HG02885 (cell line): Measurements from ENCODE around the gene SEMA3D.
A peak's percentile ranks its signal among the peaks of the same experiment; 100 is the strongest.

Source experiments
- ATAC-seq: cut with Tn5 transposase; IDR thresholded peaks from one replicate; pipeline ENCODE4 v1.9.1; 2021; ENCODE audit warnings: mild to moderate bottlenecking; ENCODE audit not compliant: unreplicated experiment, poor library complexity

Gene SEMA3D

DNA sequence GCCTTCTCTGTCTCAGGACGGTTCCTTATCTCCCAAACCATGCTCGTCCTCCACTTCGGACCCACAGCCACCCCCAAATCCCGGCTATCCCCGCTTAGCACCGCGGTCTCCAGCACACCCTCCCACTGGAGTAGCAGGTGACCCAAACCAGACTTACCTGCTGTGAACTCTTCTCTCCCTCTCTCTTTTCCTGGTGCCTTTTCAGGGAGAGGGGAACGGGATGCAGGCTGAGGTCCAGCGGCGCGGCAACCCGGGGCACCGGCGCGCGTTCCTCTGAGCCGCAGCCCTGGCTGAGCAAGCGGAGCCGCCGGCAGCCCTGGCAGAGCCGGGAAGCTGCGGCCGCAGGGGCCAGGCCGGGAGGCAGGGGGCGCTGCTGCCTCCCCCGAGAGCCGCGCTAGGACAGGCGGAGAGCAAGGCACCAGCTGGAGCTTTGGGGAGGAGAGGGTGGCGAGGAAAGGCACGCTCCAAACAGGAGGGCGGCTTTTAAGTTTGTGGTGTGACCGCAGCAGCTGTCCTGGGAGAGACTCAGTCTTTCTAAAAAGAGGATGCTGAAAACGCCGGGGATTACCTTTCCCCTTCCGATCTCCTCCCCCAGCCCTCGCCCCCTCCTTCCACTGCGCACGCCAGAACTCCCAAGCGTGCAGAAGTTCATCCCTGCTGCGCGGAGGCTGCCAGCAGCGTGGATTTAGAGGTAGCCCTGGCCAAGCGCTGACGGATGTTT, at the start of gene SEMA3D:
SEMA3D (minus strand) TSS at position 536 of the 721 bp plus-strand sequence. CDS start 65,165 bp downstream, outside the sequence.
- ATAC-seq, result peak; percentile 88

- ATAC-seq, result no peak
Measured at GRCh38 chr7:85234730-85235129, 47.9 kb upstream of the SEMA3D start.

DNA sequence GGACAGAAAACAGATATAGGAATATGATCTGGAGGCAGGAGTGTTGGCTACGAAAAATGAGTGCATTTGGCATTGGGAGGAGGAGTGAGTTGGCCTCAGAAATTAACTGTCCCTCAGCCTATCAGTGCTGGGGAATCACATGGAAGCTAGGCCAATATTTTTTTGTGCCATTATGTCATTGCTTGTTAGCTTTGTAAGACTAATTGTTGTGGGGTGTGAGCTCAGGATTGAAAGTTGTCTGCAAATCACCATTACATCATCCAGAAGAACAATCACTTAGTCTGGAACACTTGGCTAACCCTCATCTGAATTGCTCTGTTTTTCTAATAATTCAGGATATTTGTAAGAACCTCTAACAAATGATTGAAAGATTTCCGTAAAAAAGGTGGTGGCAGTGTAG, 45.2 kb upstream of the SEMA3D start:
- no peak for ATAC-seq

DNA sequence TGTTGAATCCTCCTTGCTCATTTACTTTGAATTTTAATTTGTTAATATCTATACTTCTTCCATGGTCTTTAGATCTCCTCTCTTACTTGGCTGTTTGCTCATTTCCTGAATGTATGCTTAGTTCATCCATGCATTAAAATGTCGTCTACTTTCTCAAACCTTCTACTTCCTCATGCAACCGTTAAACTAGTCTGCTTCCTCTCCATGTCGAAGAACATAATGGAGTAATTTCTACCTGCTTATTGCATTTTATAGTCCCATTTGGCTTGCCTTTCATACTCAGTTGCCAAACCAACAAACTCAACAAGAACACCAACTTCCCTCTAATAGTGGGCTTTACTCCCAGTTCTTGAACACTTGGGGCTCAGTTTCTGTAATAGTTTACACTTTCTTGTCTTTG, 43.8 kb upstream of the SEMA3D start:
- peak; percentile 43 for ATAC-seq

- ATAC-seq, result no peak
Measured at GRCh38 chr7:85229544-85229943, 42.7 kb upstream of the SEMA3D start.

DNA sequence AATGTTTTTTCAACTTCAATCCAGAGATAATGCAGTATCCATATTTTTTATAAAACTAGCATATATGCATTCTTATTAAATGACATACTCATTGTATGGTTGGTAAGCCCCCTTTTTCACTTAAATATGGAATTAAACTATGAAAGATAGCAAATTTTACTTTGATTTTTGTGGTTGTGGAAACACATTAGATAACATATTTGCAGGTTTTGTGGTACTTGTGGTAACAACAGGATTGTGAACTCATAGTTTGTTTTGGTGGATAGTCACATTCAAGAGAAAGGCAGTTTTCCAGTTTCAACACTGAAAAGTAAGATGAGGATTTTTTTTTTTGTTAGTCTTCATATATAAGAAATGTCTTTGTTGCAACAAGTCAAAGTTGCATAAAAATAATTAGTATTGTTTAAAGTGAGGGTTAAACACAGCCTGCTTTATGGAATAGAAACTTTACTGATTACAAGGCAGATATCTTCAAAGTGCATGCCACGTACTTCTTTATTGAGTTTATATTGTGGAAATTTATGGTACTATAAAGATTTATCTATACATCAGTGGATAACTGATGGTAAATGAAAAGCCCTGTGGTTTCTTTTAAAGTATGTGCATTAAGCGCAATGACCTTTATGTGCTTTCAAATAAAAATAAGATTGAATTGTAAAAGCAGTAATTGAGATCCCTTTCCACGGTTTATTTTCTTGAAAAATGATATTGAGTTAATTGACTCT, 39.7 kb upstream of the SEMA3D start:
- ATAC-seq, result no peak

DNA sequence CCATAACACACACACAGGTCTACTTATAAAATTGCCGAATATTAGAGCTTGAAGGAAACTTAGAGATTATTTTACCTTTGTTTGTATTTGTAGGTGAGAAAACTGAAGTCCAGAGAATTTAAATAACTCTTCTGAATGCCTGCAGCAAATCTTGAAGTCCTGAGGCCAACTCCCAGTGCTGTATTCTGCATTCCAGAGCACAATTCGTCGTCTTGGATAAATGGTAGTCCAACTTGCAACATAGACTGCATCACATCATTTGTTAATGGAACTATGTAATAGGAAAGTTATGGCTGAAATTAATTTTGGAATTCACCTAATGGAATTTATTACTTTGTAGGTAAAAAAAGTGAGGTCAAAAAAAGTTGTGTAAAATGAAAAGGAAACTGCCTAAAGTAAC, 37.3 kb upstream of the SEMA3D start:
- ATAC-seq, result no peak

DNA sequence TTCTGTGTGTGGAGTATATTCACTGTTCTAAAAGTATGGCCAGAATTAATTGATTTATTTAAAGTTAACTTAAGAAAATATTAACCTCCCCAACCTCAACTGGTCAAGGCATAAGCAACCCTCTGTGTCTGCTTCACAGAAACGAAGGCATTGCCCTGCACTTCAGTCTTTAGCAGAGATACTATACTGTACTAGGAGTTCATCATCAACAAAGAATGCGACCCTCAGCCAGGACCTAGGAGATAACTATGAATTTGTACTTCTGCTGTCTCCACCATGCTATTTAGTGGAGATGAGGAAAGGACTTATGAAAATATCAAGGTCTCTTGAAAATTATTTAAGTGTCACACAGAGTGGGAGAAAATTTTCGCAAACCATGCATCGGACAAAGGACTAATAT, 35.7 kb upstream of the SEMA3D start:
- ATAC-seq, result no peak

- ATAC-seq, result no peak
Measured at GRCh38 chr7:85221796-85222195, 34.9 kb upstream of the SEMA3D start.

DNA sequence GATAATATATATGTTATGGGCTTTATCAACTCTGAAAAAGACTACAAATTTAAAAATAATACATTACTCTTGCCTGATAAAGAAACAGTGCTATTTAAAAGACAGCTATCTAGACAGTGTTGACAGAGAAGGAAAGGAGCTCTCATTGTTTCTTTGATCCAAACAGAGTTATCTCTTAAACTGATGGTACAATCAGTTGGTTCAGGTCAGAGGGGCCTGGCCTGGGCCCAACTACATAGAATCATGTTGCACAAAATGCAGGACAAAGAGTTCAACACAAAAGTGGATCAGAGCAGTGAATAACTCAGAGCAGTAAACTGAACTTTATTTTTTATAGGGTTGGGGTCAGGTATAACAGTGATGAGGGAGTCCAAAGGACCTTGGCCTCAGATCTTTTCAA, 33.8 kb upstream of the SEMA3D start:
- ATAC-seq, result no peak

DNA sequence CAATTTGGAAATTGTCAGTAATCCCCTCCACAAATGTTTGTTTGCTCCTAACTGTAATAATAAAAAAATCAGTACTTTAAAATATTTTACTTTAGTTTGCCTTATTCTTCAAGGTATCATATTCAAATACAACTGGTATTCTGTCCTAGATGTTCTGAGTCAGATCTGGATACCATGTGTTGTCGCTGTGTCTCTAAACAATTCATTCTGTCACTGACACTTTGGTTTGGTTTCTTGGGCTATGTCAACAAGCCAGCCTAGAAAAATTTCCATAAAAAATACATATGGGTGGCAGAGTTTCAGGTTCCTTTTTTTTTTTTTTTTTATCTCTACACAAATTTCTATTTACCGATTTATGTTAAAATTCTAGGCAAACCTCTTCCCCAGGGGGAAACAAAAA, 33.2 kb upstream of the SEMA3D start:
- ATAC-seq, result no peak

DNA sequence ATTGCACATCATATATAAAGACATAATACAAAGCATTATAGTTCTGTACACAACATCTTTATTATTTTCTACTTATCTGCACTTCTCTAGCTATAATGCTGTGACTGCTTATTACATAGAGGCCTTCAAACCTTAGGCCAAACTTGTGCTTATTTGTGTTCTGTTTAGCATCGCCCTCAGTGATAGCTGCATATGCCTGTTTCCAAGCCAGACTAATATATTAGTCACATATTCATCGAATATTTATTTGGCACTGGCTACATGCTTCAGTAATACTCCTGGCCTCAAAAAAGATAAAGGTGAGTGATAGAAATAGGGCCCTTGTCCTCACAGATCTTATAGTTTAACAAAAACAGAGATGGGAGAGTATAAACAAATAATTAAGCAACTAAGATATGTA, 30.2 kb upstream of the SEMA3D start:
- no peak for ATAC-seq

GRCh38 chr7:85215098-85215497, 28.2 kb upstream of the SEMA3D start:
- ATAC-seq, result peak; percentile 94

DNA sequence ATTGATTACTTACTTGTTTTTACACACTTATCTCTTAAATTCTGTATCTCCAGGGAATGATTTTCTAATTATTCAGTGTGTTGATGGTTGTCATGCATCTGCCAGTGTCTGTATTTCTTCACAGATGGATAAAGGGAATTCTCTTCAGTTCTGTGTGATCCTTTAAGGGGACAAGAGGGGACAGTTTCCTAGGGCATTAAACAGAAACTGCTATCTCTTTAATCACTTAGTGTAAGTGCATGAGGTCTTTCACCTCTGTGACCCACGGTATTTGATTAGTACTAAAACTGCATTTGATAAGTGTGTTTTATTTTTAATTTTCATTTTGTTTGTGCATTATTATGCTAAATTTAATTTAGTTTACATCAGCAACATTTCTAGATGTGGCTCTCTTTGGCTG, 26.6 kb upstream of the SEMA3D start:
- ATAC-seq, result no peak

GRCh38 chr7:85205754-85206153, 18.9 kb upstream of the SEMA3D start:
- ATAC-seq, result no peak

GRCh38 chr7:85204496-85204895, 17.6 kb upstream of the SEMA3D start:
- no peak for ATAC-seq

DNA sequence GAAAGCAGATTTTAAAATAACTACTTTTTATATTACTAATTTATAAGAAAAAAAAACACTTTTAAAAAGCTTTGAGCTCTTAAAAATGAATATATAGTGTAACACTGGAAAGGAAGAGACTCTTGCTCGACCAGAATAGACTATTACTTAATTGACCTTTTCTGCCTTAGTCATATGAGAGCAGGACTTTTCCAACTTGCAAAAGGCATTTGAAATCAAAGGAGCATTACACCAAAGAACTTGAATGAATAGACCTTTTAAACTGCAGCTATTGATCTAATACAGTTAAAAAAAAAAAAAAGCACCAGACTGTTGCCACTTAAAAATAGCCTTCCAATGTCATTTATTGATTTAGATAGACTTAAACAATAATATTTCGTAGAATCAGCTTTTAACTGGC, 17.2 kb upstream of the SEMA3D start:
- ATAC-seq, result no peak

DNA sequence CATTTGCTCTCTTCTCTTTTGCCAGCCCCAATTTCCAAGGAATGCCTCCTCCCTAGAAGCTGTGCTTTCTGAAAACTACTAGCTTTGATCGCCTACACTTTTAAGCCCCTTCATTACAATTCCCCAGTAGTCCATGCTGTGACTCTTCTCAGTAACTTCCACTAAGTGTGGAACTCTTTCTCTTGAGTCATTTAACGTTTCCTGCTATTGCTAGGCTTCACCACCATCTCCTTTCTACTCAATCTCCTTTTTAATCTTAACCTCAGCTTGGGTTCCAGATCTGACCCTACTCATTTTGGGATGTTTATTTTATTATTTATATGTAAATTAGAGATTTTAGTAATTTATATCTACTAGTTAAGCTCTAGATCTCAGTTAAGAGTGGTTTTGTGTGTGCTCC, 14.4 kb upstream of the SEMA3D start:
- no peak for ATAC-seq

DNA sequence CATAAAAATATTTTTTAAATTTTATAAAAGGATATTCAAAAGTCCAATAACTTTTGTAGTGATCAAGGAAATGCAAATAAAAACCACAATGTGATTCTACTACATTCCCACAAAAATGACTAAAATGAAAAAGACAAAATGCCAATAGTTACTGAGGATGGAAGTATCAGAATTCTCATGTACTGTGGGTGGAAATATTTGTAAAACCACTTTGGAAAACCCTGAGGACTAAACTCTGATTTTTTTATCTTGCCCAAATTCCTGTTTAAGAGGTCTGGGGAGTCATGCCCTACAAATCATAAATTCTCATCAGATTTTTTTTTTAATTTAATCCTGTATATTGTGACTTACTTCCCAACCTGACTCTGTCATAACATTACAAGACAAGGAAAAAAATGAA, 9.8 kb upstream of the SEMA3D start:
- ATAC-seq, result no peak

DNA sequence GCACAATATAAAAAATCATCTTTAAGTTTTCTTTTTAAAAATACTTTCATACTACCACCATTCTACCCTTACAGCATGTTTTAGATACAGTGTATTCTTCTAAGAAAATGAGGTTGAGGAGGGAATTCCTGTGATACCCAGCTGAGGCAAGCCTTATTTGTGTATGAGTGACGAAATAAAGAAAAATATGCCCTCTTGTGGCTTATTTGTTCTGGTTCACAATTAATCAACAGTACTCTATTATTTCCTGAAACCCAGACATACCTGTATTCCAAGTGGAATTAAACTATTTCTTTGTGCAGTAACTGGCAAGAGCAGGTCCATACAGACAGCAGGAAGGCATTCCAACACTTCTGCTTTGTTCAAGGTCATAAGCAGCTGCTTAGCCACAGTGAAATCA, 4.5 kb upstream of the SEMA3D start:
- no peak for ATAC-seq

DNA sequence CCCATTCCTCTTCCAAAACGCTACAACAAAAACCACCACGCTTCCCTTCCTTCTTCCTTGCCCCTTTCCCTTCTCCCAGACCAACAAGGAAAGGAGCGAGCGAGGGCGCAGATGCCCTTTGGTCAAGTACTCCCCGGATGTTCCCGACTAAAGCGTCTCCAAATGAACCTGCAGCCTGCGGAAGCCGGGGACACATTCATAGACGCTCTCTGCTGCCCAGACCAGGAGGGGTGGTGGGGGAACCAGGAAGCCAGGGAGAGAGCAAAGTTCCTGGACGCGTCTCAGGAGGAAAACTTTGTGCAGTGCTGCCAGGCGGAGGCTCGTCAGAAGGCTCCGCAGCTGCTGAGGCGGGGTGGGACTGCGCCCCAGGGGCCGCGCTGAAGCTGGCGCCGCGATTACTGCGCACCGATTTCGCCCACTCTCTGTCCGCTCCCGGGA, 754 bp downstream of the SEMA3D start:
- ATAC-seq, result peak; percentile 11
